HepG2 (cell line): Measurements from ENCODE around the gene VPS37B. TPM values are rescaled to one million over a fixed set of nuclear protein-coding genes. Genes with fewer than 3 reads are reported as not detected.

ENCODE experiments used
- ATAC-seq: fragments of 200-7000 bp; cut with Tn5 transposase; 3 replicates; pipeline ENCODE4 v1.9.1; 2020; ENCODE audit warnings: mild to moderate bottlenecking, moderate library complexity
- BruUV-seq: library from RNA; stranded (reverse); fragments of 400-500 nt; replicated peaks from 2 replicates; lab custom pipeline; 2021; lab: Mats Ljungman, UMichigan
- CTCF ChIA-PET: fragments of 300-600 bp; formaldehyde crosslinking; extraction: SDS; loops from one replicate; lab custom pipeline; 2021; ENCODE audit warnings: low total read pairs, inconsistent platforms, low intra/inter-chr PET ratio; lab: Yijun Ruan, JAX
- POLR2A ChIA-PET: fragments of 350-600 bp; sonication (Branson Sonifier 250); formaldehyde crosslinking; loops from one replicate; lab custom pipeline; 2020; ENCODE audit warnings: antibody characterized with exemption, inconsistent platforms; lab: Yijun Ruan, JAX
- DNase-seq: peaks from one replicate; pipeline ENCODE4 v3.0.0-alpha.2; 2015; ENCODE audit warnings: low spot score
- FAIRE-seq: peaks from 3 replicates; lab custom pipeline; 2011; peaks lifted over from hg19 to GRCh38; lab: Jason Lieb, UNC
- H2AFZ ChIP-seq: one replicate; pipeline ENCODE4 v1.6.1; 2011; ENCODE audit warnings: low read length, inconsistent platforms
- H3K27ac ChIP-seq: fragments of 300-600 bp; 3 replicates; pipeline ENCODE4 v1.8.0; 2011; ENCODE audit warnings: mixed run types, mild to moderate bottlenecking, mixed read lengths, low read length, inconsistent platforms; ENCODE audit not compliant: insufficient read depth; ENCODE audit errors: extremely low read length
- H3K27me3 ChIP-seq, 2 experiments: fragments of 200-600 bp in 1 of 2; 2 replicates in 1 of 2; 3 replicates in 1 of 2; pipeline versions ENCODE4 v1.6.0 to v1.8.0; 2011; ENCODE audit warnings: low read length in 2 of 2, mild to moderate bottlenecking in 2 of 2, moderate library complexity in 2 of 2, inconsistent platforms in 1 of 2; ENCODE audit not compliant: insufficient read depth in 2 of 2, control insufficient read depth in 1 of 2
- H3K36me3 ChIP-seq, 2 experiments: fragments of 200-600 bp in 1 of 2; replicated peaks in 1 of 2; 2 replicates in 1 of 2; 3 replicates in 1 of 2; pipeline versions ENCODE4 v1.5.1 to v1.8.0; 2011; ENCODE audit warnings: low read length in 2 of 2, inconsistent platforms in 1 of 2; ENCODE audit not compliant: insufficient read depth in 2 of 2, control insufficient read depth in 1 of 2
- H3K4me1 ChIP-seq: 2 replicates; pipeline ENCODE4 v1.5.1; 2012; ENCODE audit warnings: low read length, inconsistent platforms; ENCODE audit not compliant: insufficient read depth
- H3K4me2 ChIP-seq: 2 replicates; pipeline ENCODE4 v1.6.0; 2011; ENCODE audit warnings: low read depth, low read length, inconsistent platforms
- H3K4me3 ChIP-seq, 3 experiments: fragments of 200-600 bp in 1 of 3; sonication (generic), shearing (Covaris generic) in 1 of 3; replicated peaks in 1 of 3; 2 replicates each; pipeline ENCODE4 v1.5.1; 2011 to 2016; ENCODE audit warnings: low read length in 3 of 3, inconsistent platforms in 2 of 3, low read depth in 2 of 3, mild to moderate bottlenecking in 2 of 3, control low read depth in 1 of 3, mixed read lengths in 1 of 3; ENCODE audit not compliant: insufficient read depth in 1 of 3
- H3K79me2 ChIP-seq: one replicate; pipeline ENCODE4 v1.6.1; 2011; ENCODE audit warnings: low read length, inconsistent platforms; ENCODE audit not compliant: insufficient read depth
- H3K9ac ChIP-seq: 2 replicates; pipeline ENCODE4 v1.6.0; 2011; ENCODE audit warnings: mild to moderate bottlenecking, low read depth, low read length, inconsistent platforms; ENCODE audit not compliant: insufficient read depth
- H3K9me3 ChIP-seq: 2 replicates; pipeline ENCODE4 v1.5.1; 2012; ENCODE audit warnings: mild to moderate bottlenecking, low read length
- H4K20me1 ChIP-seq: 2 replicates; pipeline ENCODE4 v1.6.0; 2011; ENCODE audit warnings: inconsistent platforms, mild to moderate bottlenecking, low read length, moderate library complexity; ENCODE audit not compliant: insufficient read depth
- DNMT1 ChIP-seq: sonication (generic); formaldehyde crosslinking; IDR thresholded peaks from 2 replicates; pipeline ENCODE4 v1.5.1; 2020; ENCODE audit warnings: mild to moderate bottlenecking, missing genetic modification reagents
- GPN1 ChIP-seq: sonication (generic); formaldehyde crosslinking; IDR thresholded peaks from 2 replicates; pipeline ENCODE4 v1.5.1; 2020; ENCODE audit warnings: missing genetic modification reagents, borderline replicate concordance
- POLR2A ChIP-seq, 2 experiments: IDR thresholded peaks; 2 replicates each; pipeline ENCODE4 v1.6.1; 2011; ENCODE audit warnings: low read depth in 2 of 2, low read length in 2 of 2, mild to moderate bottlenecking in 1 of 2, moderate library complexity in 1 of 2; ENCODE audit not compliant: insufficient read depth in 1 of 2
- TSC22D2 ChIP-seq: sonication (generic); formaldehyde crosslinking; IDR thresholded peaks from 2 replicates; pipeline ENCODE4 v1.5.1; 2020; ENCODE audit warnings: missing genetic modification reagents, mild to moderate bottlenecking, borderline replicate concordance
- WGBS: methylation state at CpG from one replicate; pipeline ENCODE4 v1.1.6; 2017; ENCODE audit warnings: low lambda C conversion rate; 5-methylcytosine and 5-hydroxymethylcytosine counted together
- in situ Hi-C: cut with HindIII; loops from 2 replicates; pipeline ENCODE4 v1.10.0; 2017; ENCODE audit warnings: low pct_unique_long_range_greater_than_20kb; ENCODE audit not compliant: extremely low pct_ligation_motif_present
- intact Hi-C: fragments of 100-400 bp; cut with micrococcal nuclease; formaldehyde crosslinking; loops from one replicate; pipeline ENCODE4 v1.10.0; 2022; ENCODE audit not compliant: unreplicated experiment
- polyA plus RNA-seq, 8 experiments: library from polyadenylated mRNA; depleted of rRNA in 3 of 8; stranded (reverse) in 7 of 8; unstranded in 1 of 8; fragments of >200 nt; fragmentation: Illumina TruSeq in 4 of 8; extraction: Trizol in 4 of 8; gene quantifications; 2 replicates each; pipeline versions ENCODE4 v1.2.1 to v1.2.3, GENCODE V29; 2011 to 2016; ENCODE audit warnings: low read depth in 4 of 8, missing spikeins in 1 of 8, mixed read lengths in 1 of 8; ENCODE audit not compliant: insufficient read depth in 1 of 8
- total RNA-seq, 5 experiments: library from RNA; depleted of rRNA; stranded (reverse); fragments of >200 nt; fragmentation: Illumina TruSeq; extraction: Trizol; gene quantifications; 2 replicates each; pipeline ENCODE4 v1.2.3, GENCODE V29; 2016; ENCODE audit warnings: low read depth in 1 of 5

VPS37B gene
- total and polyA plus RNA-seq, 2 of the 13 experiments (the other 11 are each of a cell fraction or from before 2014, with no cell fraction given), result 4.6 to 5.3 TPM

- no peaks in the 10 kb centered on the region for H3K9me3 ChIP-seq
- no peak overlapping the region for H2AFZ ChIP-seq
- in situ Hi-C loops (loop anchor here (25.0 kb wide), 1 partner anchor 365 kb away; the partner anchor contains the start of genes MPHOSPH9 and MTRFR), intact Hi-C loops (no loop called here)
- POLR2A ChIA-PET, result no interaction called here
- BruUV-seq, result no TSS peak
- H3K4me3 ChIP-seq, result no peak overlapping the region
- FAIRE-seq, result no peak
- no peak overlapping the region for H3K4me2 ChIP-seq
- CTCF ChIA-PET, result no interaction called here
- no peak for ATAC-seq
- no peak overlapping the region for H3K9ac ChIP-seq
- peaks cover 23% of the 10 kb centered on the region for H3K79me2 ChIP-seq
- H4K20me1 ChIP-seq, result no peaks in the 10 kb centered on the region
- no peaks in the 10 kb centered on the region for H3K27me3 ChIP-seq
- WGBS, result 82% methylated on average over 23 of the region's 23 CpGs
- peaks cover 19% of the 10 kb centered on the region for H3K4me1 ChIP-seq
- no peak overlapping the region for H3K27ac ChIP-seq
- H3K36me3 ChIP-seq, result peaks cover 0 to 9% of the 10 kb centered on the region in 2 experiments; a peak in 2 of 5 replicates
- DNase-seq, result no peak
- no peak for TF ChIP-seq DNMT1 (CRISPR knock-in tag)
Observed at GRCh38 chr12:122871851-122872780, 23.8 kb downstream of the VPS37B start.

- Histone ChIP-seq H3K9ac (no peak overlapping the region), H4K20me1 (no peaks in the 10 kb centered on the region), H3K27me3 (no peaks in the 10 kb centered on the region), H3K36me3 (peaks cover 0 to 9% of the 10 kb centered on the region in 2 experiments; a peak in 3 of 5 replicates), H2AFZ (no peak overlapping the region), H3K27ac (no peak overlapping the region), H3K9me3 (no peaks in the 10 kb centered on the region), H3K4me1 (peaks cover 23% of the 10 kb centered on the region), H3K79me2 (peaks cover 17% of the 10 kb centered on the region), H3K4me2 (no peak overlapping the region), H3K4me3 (no peak overlapping the region)
- ChIA-PET CTCF (no interaction called here), POLR2A (no interaction called here)
- intact Hi-C loops, result no loop called here
- FAIRE-seq (no peak), ATAC-seq (no peak), DNase-seq (no peak)
- WGBS, result 82% methylated on average over 15 of the region's 15 CpGs
- TF ChIP-seq GPN1, result no peak
- TF ChIP-seq POLR2A (IDR thresholded peaks at IDR 0.05; ENCODE audit: insufficient read depth in 1 of 2, low read depth in 2 of 2, low read length in 2 of 2), result no peak
- TF ChIP-seq TSC22D2 (CRISPR knock-in tag), result no peak
- BruUV-seq, result no TSS peak
- in situ Hi-C loops, result loop anchor here (25.0 kb wide), 1 partner anchor 366 kb away; the partner anchor contains the start of genes MPHOSPH9 and MTRFR
Observed at GRCh38 chr12:122870867-122871664, 24.9 kb downstream of the VPS37B start.
